Measurements from ENCODE around the gene IRF4.

- TF ChIP-seq CTCF (IDR thresholded peaks at IDR 0.05; ENCODE audit: insufficient read depth, low read length, poor library complexity, severe bottlenecking) (no peak), EZH2phosphoT487 (conservative IDR thresholded peaks at IDR 0.05; ENCODE audit: low read length) (no peak)
Observed at GRCh38 chr6:404685-405423, 13.3 kb downstream of the IRF4 start.
